GM19372 (cell line): ENCODE measurements around the gene NDUFS3.
A peak's percentile ranks its signal among the peaks of the same experiment; 100 is the strongest.
"Not testable (repeated sequence)": the region's sequence is repeated elsewhere in the genome, so short reads cannot be mapped to it uniquely, and the experiment has no call there.

ENCODE experiments used
- ATAC-seq: cut with Tn5 transposase; IDR thresholded peaks from one replicate; pipeline ENCODE4 v1.9.1; 2021; ENCODE audit warnings: mild to moderate bottlenecking, low read depth, moderate library complexity; ENCODE audit not compliant: unreplicated experiment

NDUFS3 gene

GRCh38 chr11:47578524-47579494 is at the start of gene NDUFS3, which contains the start of gene KBTBD4:
TSS of gene NDUFS3 (plus strand) at chr11:47579074. CDS start at chr11:47579092, 18 bp downstream.
TSS of gene KBTBD4 (minus strand) at chr11:47578970. CDS start at chr11:47578951, 19 bp downstream.
- ATAC-seq: peak; percentile 88

- no peak for ATAC-seq
Measured at GRCh38 chr11:47529951-47530350, 48.9 kb upstream of the NDUFS3 start.

- not testable (repeated sequence) for ATAC-seq
Measured at GRCh38 chr11:47530721-47531120, 48.2 kb upstream of the NDUFS3 start.

DNA sequence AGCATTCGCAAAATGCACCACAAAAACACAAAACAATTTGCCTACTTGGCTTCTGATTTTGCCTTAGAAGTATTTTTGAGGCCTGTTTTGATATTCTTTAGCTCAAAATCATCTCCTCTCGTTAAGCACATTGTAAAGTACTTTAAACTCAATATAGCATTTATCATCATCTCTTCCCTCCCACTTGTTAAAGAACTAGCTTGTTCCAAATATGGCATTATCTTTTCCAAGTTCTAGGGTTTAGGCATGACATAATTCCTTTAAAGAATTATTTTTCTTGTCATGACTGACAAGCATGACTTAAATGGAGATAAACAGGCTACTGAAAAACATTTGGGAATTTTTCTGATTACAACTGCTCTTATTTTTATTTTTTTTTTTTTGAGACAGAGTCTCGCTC is 47.2 kb upstream of the NDUFS3 start:
- ATAC-seq: no peak

- ATAC-seq: no peak
Measured at GRCh38 chr11:47532597-47533213, 46.2 kb upstream of the NDUFS3 start.

DNA sequence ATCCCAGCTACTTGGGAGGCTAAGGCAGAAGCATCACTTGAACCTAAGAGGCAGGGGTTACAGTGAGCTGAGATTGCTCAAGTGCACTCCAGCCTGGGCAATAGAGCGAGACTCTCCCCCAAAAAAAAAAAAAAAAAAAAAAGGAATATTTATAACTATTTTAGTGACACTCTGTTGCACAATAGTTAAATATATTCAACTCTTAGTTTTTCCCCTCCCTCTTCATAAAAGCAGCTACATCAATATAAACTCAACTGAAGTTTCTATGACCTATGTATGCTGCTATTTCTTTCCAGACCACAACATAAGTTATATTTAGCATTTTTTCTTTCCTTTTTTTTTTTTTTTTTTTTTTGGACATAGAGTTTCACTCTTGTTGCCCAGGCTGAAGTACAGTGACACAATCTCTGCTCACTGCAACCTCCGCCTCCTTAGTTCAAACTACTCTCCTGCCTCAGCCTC is 45.2 kb upstream of the NDUFS3 start:
- ATAC-seq: no peak

DNA sequence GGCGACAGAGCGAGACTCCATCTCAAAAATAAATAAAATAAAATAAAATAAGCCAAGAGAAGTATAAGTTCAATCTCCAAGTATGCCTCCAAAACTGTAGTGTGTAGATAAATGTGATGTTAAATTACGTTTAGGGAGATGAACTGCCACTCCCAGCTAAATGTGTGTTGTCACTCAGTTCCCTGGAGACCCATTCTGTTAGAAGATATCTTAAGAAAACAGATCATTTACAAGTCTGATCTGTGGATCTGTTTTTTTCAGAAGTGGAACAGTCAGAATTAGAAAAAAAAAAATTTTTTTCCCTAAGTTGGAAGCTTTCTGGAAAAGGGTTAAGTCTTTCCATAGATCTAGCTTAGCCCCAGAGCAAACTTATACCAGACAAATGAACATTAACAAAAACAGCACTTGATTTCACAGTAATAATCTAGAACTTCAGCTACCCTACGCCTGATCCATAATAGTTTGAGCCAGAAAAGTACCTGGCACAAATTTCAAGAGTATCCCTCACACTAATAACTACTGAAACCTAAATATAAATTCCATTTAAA is 44.1 kb upstream of the NDUFS3 start:
- ATAC-seq: no peak

DNA sequence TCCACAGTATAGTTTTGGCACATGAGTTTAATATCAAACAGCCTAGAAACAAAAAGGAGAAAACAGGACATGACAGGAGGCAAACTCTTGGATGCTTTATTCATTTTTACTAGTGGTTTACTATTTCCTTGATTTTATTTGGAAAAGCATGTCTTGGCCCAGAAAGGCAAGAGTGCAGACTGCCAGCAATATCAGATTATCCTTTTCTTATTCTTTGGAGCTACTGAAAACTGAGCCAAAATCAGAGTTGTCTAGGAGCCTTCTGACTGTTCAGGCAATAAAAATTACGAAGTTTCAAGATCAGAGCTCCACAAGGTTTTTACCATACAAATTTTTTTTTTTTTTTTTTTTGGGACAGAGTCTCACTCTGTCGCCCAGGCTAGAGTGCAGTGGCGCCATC is 42.0 kb upstream of the NDUFS3 start:
- ATAC-seq: no peak

DNA sequence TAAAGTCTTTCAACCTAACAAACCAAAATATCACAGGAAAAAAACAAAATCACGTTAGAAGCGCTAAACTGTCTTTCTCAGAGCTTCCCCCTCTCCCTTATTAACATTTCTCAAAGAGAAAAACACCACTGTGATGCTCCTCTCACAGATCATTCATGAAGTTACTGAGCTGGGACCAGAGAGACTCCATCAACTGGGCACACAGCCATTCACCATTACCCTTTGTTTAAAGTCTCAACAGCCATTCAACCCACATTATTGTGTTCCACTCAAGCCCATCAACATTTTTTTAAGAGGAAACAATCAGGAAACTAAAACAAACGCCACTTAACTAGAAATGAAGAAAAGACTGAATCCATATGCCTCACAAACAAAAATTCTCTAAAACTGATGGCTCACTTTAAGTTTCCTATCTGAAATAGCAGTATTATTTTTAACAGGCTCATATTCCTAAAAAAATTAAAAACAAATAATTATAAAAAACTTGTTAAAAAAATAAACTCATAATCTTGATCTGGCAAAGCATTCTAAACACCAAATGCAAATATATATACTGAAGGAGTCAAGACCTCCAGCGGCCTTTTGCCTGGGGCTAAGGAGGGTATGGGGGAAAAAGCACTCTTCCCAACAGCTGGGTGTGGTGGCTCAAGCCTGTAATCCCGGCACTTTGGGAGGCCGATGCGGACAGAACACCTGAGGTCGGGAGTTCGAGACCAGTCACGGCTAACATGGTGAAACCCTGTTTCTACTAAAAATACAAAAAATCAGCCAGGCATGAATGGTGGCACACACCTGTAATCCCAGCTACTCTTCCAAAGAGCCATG is 39.9 kb upstream of the NDUFS3 start:
- ATAC-seq: no peak

DNA sequence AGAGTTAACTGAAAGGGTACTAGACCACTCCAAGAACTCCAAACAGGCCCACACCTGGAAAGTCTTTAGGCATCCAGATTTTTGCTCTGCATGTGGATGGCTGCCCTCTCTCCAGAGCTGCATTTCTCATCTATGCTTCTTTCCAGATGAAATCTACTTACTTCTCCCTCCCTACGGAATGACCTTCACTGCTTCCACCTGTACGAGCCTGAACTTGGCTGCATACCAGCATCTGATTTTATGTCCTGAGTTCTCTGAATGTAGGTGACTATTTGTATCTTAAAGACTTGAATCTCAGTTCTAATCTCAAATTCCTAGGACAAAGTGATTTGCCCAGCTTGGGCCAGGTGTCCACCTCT is 39.2 kb upstream of the NDUFS3 start:
- ATAC-seq: no peak

DNA sequence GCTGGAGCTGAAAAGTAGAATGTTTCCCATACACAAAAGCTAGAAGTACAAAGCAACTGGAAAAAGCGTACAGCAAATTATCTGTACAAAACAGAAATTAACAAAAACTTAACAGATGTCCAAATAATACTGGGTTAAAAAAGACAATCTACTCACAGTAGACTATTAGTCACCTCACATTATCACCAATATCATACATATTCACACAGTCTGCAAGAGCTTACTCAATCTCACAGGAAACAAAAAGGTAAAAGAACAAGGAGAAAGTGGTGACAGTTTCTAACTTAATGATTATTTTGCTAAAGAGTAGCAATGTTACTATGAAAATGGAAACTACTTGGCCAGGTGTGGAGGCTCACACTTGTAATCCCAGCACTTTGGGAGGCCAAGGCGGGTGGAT is 37.8 kb upstream of the NDUFS3 start:
- no peak for ATAC-seq

DNA sequence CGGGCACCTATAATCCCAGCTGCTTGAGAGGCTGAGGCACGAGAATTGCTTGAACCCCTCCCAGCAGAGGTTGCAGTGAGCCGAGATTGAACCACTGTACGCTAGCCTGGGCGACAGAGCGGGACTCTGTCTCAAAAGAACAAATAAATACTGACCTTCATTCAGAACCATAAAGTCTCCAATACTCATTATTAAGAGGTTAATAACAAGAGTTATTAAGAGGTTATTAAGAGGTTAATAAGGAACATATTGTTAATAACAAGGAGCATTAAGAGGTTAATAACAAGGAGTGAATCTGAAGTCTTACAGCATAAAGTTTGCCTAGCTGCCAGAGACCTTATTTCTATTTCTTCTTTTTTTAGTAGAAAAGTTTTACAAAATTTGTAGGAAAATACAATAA is 33.6 kb upstream of the NDUFS3 start:
- ATAC-seq: no peak

DNA sequence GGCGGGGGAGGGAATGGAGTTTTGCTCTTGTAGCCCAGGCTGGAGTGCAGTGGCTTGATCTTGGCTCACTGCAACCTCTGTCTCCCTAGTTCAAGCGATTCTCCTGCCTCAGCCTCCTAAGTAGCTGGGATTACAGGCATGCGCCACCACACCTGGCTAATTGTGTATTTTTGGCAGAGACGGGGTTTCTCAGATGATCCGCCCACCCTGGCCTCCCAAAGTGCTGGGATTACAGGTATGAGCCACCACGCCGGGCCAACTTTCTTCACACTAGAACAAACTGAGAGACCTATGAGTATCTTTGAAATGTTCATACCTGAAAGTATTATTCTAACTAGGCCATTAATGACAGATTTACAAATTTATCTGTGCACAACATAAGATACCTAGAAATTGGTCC is 32.6 kb upstream of the NDUFS3 start:
- not testable (repeated sequence) for ATAC-seq

- no peak for ATAC-seq
Measured at GRCh38 chr11:47550288-47551047, 28.4 kb upstream of the NDUFS3 start.

GRCh38 chr11:47551086-47551485 is 27.8 kb upstream of the NDUFS3 start:
- no peak for ATAC-seq

DNA sequence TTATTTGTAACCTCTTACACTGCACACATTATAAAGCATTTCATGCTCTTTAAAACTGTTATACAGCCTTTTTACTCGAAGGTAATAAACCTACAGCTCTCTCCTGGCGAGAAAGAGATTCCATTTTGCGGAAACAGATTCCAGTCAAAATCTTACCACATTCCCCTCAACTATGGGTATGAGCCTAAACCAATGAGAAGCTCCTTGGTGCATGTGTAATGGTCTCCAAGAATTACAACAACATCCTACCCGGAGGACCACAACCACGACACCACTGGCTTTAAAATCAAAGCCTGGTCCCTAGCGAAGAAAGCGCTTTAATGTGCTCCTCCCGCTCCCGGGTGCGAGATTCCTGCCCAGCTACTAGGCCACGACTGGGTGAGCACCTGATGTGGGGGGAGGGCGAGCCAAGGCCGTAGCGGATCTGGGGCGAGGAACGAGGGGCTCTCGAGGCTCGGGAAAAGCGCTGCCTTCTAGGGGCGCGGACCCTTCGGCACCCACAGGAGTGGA is 26.8 kb upstream of the NDUFS3 start:
- no peak for ATAC-seq

DNA sequence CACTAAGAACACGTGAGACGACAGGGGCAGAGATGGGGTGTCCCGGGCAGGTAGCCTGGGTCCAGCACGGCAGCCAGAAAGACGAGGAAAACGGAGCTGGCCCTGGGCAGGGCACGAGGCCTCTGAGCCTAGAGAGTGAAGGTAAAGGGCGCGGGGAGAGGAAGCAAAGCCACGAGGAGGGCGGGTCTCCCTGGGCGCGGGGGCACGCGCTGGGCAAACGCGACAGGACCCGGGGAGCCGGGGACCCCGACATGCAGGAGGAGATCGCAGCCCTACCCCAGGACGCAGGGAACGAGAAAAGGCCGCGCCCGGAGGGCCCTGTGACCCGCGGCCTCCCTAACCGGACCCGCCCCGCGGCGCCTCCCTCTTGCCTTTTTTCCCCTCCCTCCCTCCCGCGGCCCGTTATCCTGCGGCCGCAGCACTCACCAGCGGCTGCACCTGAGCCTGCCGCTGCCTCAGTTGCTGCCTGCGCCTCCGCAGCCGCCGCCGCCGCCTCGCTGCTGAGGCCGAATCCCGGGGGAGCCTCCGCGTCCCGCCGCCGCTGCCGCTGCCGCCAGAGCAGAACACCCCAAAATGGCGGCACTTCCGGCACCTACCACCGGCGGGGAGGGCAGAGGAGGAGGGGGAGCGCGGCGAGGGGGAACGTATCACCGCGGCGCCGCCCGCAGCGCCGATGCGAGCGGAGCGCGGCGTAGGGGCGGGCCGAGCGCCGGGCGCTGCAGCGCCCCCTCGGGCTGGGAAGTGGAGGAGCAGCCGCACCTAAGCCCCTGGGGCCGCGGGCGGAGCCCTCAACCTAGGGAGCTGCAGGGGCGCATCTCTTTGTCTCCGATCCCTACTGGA is 26.1 kb upstream of the NDUFS3 start, which contains the start of gene CELF1:
CELF1 (minus strand) TSS at position 567 of the 840 bp plus-strand sequence. CDS start 53,609 bp downstream, outside the sequence.
- ATAC-seq: peak; percentile 89

- peak; percentile 38 for ATAC-seq
Measured at GRCh38 chr11:47553406-47553743, 25.5 kb upstream of the NDUFS3 start.

GRCh38 chr11:47557004-47557403 is 21.9 kb upstream of the NDUFS3 start:
- ATAC-seq: not testable (repeated sequence)
